HEK293T (cell line): ENCODE results near the gene LCMT1.
A peak's percentile ranks its signal among the peaks of the same experiment; 100 is the strongest.
"Not testable (repeated sequence)": the region's sequence is repeated elsewhere in the genome, so short reads cannot be mapped to it uniquely, and the experiment has no call there.

ENCODE experiments used
- CTCF ChIA-PET: fragments of 350-600 bp; formaldehyde crosslinking; extraction: SDS; loops from one replicate; lab custom pipeline; 2021; ENCODE audit warnings: antibody characterized with exemption, inconsistent platforms; lab: Yijun Ruan, JAX
- POLR2A ChIA-PET: fragments of 350-600 bp; formaldehyde crosslinking; extraction: SDS; loops from one replicate; lab custom pipeline; 2020; ENCODE audit warnings: antibody characterized with exemption, inconsistent platforms; lab: Yijun Ruan, JAX
- DNase-seq: peaks from one replicate; pipeline ENCODE4 v3.0.0; 2012; ENCODE audit warnings: mixed read lengths; ENCODE audit errors: extremely low spot score
- ARNT ChIP-seq: fragments of 450-650 bp; IDR thresholded peaks from 2 replicates; pipeline ENCODE4 v1.6.1; 2017; ENCODE audit warnings: mild to moderate bottlenecking
- BHLHE40 ChIP-seq: fragments of 450-650 bp; IDR thresholded peaks from 2 replicates; pipeline ENCODE4 v1.6.1; 2016; ENCODE audit warnings: mild to moderate bottlenecking, moderate library complexity, borderline replicate concordance
- CTBP1 ChIP-seq: fragments of 450-650 bp; IDR thresholded peaks from 2 replicates; pipeline ENCODE4 v1.6.1; 2016; ENCODE audit warnings: borderline replicate concordance
- ELF4 ChIP-seq: fragments of 450-650 bp; IDR thresholded peaks from 2 replicates; pipeline ENCODE4 v1.6.1; 2017; ENCODE audit warnings: antibody characterized with exemption
- FOXA1 ChIP-seq: fragments of 450-650 bp; IDR thresholded peaks from 2 replicates; pipeline ENCODE4 v1.6.1; 2016; ENCODE audit warnings: mild to moderate bottlenecking
- FOXK2 ChIP-seq: fragments of 450-650 bp; IDR thresholded peaks from 2 replicates; pipeline ENCODE4 v1.6.1; 2016; ENCODE audit warnings: mild to moderate bottlenecking
- FOXM1 ChIP-seq: fragments of 450-650 bp; IDR thresholded peaks from 2 replicates; pipeline ENCODE4 v1.6.1; 2017; ENCODE audit warnings: mild to moderate bottlenecking, borderline replicate concordance
- HDGF ChIP-seq: fragments of 450-650 bp; IDR thresholded peaks from 2 replicates; pipeline ENCODE4 v1.6.1; 2017; ENCODE audit warnings: antibody characterized with exemption, borderline replicate concordance
- L3MBTL2 ChIP-seq: fragments of 450-650 bp; conservative IDR thresholded peaks from 2 replicates; pipeline ENCODE4 v1.6.1; 2016; ENCODE audit warnings: mild to moderate bottlenecking
- LEF1 ChIP-seq: fragments of 450-650 bp; IDR thresholded peaks from 2 replicates; pipeline ENCODE4 v1.6.1; 2017; ENCODE audit warnings: mild to moderate bottlenecking, borderline replicate concordance
- NFRKB ChIP-seq: fragments of 450-650 bp; IDR thresholded peaks from 2 replicates; pipeline ENCODE4 v1.6.1; 2016; ENCODE audit warnings: mild to moderate bottlenecking, moderate library complexity
- PKNOX1 ChIP-seq: fragments of 450-650 bp; IDR thresholded peaks from 2 replicates; pipeline ENCODE4 v1.6.1; 2016
- SP1 ChIP-seq: fragments of 450-650 bp; IDR thresholded peaks from 2 replicates; pipeline ENCODE4 v1.6.1; 2017
- SUZ12 ChIP-seq: fragments of 450-650 bp; IDR thresholded peaks from 2 replicates; pipeline ENCODE4 v1.6.1; 2016; ENCODE audit warnings: mild to moderate bottlenecking
- TARDBP ChIP-seq: fragments of 450-650 bp; IDR thresholded peaks from 2 replicates; pipeline ENCODE4 v1.6.1; 2016
- ZNF384 ChIP-seq: fragments of 450-650 bp; IDR thresholded peaks from 2 replicates; pipeline ENCODE4 v1.6.1; 2016

LCMT1 gene

DNA sequence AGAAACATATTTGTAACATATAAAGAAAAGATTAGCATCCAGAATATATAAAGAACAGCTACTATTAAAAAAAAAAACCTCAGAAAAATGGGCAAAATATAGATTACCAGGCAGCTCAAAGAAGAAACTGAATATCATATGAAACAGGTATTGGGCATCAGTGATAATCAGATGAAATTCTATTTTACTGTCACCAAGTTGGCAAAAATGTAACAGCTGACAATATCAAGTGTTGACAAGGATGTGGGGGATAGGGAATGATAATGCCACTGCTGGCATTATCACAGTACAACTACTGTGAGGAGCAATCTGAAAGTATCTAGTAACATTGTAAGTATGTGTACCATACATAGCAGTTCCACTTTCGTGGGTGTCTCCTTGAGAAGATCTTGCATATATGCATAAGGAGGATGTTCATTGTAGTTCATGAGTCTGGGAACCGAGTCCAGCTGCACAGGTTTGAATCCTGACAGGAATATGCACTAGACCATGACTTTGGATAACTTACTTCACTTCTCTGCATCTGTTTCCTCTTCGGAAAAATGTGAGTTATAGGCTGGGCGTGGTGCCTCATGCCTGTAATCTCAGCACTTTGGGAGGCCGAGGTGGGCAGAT is 50.3 kb downstream of the LCMT1 start:
- DNase-seq: no peak
- TF ChIP-seq SP1: no peak
- no peak for TF ChIP-seq FOXK2
- TF ChIP-seq BHLHE40: no peak
- TF ChIP-seq ZNF384: no peak
- TF ChIP-seq L3MBTL2: no peak
- no peak for TF ChIP-seq CTBP1
- no peak for TF ChIP-seq ARNT
- TF ChIP-seq LEF1: no peak
- TF ChIP-seq PKNOX1: no peak
- no peak for TF ChIP-seq NFRKB
- TF ChIP-seq FOXA1: no peak
- no peak for TF ChIP-seq SUZ12
- TF ChIP-seq HDGF: no peak
- no peak for TF ChIP-seq TARDBP
- no peak for TF ChIP-seq ELF4
- no peak for TF ChIP-seq FOXM1
- POLR2A ChIA-PET: no interaction called here
- CTCF ChIA-PET: no interaction called here

GRCh38 chr16:25163683-25164082 is 52.1 kb downstream of the LCMT1 start:
- CTCF ChIA-PET: interaction anchor here (1.4 kb wide), 1 partner anchor 62 kb away, joined by 3 read pairs; no protein-coding TSS in a partner anchor

DNA sequence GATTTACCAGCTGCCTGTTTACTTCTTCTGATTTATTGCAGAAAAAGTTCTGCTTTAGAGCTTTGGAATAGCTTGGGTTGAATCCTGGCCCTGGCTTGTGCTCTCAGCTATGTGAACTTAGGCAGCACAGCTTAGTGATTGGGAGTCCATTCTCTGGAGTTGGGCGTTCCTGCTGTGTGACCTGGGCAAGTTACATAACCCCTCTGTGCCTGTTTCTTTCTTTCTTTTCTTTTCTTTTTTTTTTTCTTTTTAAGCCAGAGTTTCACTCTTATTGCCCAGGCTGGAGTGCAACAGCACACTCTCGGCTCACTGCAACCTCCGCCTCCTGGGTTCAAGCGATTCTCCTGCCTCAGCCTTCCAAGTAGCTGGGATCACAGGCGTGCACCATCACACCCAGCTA is 53.7 kb downstream of the LCMT1 start:
- POLR2A ChIA-PET: no interaction called here
- TF ChIP-seq BHLHE40 (no peak), SUZ12 (no peak), ARNT (no peak), TARDBP (no peak), FOXK2 (no peak), CTBP1 (no peak), SP1 (no peak)
- CTCF ChIA-PET: no interaction called here
- DNase-seq: no peak

More at GRCh38 chr16:25163683-25164082, 52.1 kb downstream of the LCMT1 start:
- POLR2A ChIA-PET: interaction anchor here (1.2 kb wide), 1 partner anchor 52 kb away, joined by 6 read pairs; the partner anchor contains the start of gene LCMT1
- no peak for TF ChIP-seq HDGF
- DNase-seq: no peak

DNA sequence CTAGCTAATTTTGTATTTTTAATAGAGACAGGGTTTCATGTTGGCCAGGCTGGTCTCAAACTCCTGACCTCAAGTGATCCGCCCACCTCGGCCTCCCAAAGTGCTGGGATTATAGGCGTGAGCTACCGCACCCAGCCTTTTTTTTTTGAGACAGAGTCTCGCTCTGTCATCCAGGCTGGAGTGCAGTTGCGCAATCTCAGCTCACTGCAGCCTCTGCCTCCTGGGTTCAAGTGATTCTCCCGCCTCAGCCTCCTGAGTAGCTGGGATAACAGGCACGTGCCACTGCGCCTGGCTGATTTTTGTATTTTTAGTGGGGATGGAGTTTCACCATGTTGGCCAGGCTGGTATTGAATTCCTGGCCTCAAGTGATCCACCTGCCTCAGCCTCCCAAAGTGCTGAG is 56.4 kb downstream of the LCMT1 start:
- CTCF ChIA-PET: not testable (repeated sequence)

DNA sequence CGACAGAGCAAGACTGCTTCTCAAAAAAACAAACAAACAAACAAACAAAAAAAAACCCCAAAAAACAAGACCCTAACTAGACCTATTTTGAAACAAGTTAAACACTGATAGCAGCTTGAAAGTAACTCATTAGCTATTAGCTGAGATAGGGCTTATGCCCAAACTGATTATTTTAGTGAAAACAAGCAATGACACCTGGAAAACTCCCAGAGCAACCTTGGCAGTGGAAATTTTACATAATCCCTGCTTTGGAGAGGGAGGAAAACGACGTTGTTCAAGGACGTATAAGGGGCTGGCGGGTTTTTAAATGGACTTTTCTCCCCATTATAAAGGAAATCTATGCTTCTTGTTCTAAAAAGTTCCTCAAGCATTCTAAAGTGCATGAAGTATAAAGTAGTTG is 59.8 kb downstream of the LCMT1 start:
- ChIA-PET CTCF (no interaction called here), POLR2A (no interaction called here)
- TF ChIP-seq SP1: no peak
- no peak for TF ChIP-seq ARNT
- no peak for TF ChIP-seq LEF1
- TF ChIP-seq FOXK2: no peak
- TF ChIP-seq ZNF384: no peak
- TF ChIP-seq ELF4: no peak
- no peak for TF ChIP-seq FOXM1
- TF ChIP-seq PKNOX1: no peak
- no peak for TF ChIP-seq L3MBTL2
- TF ChIP-seq BHLHE40: no peak
- TF ChIP-seq HDGF: no peak
- no peak for TF ChIP-seq SUZ12
- no peak for DNase-seq

More for the DNA sequence above, 56.4 kb downstream of the LCMT1 start:
- POLR2A ChIA-PET, DNase-seq: not testable (repeated sequence)

DNA sequence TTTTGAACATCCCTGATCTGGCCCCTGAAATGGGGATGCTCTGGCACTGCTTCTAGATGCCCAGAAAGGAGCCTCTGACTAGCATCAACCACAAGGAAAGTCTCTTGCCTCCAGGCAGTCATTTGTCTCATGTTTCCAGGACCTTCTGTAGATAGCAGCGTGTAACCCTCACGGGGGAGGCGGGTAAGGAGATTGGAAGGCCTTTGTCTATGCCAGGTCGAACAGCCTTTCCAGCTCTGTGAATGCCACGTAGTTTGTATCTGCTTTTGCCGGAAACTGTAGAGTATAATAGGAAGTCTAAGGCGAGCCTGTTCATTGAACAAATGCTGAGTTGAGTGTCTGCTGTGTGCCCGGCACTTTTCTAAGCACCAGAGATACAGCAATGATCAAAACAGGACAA is 61.3 kb downstream of the LCMT1 start:
- ChIA-PET CTCF (no interaction called here), POLR2A (no interaction called here)
- no peak for DNase-seq
- TF ChIP-seq BHLHE40 (no peak), CTBP1 (no peak), L3MBTL2 (no peak), FOXK2 (no peak)

DNA sequence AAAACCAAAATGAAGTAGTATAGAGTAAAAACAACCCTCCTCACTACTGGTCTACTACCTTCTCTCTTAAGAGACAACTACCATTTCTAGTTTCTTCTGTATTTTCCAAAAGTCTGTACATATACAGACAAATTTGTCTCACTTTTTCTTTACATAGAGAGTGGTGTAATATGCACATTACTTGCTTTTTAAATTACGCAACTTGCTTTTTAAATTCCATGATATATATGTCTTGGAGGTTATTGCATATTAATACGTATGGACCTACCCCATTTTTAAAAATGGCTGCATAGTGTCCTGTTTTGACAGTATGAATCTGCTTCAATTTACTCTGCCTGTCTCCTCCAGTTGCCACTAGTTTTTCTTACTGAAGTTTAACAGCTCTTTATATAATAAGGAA is 62.7 kb downstream of the LCMT1 start:
- DNase-seq: no peak
- TF ChIP-seq ZNF384: no peak
- TF ChIP-seq SP1: no peak
- no peak for TF ChIP-seq FOXK2
- no peak for TF ChIP-seq SUZ12
- POLR2A ChIA-PET: no interaction called here
- CTCF ChIA-PET: interaction anchor here (0.6 kb wide), 1 partner anchor 309 kb away, joined by 3 read pairs; no protein-coding TSS in a partner anchor

- POLR2A ChIA-PET: no interaction called here
- CTCF ChIA-PET: no interaction called here
- TF ChIP-seq ZNF384 (0 out of 2 replicates have a peak, but pooled peaks have one; percentile 30), FOXA1 (no peak), TARDBP (no peak)
- DNase-seq: no peak
Measured at GRCh38 chr16:25176136-25176535, 64.6 kb downstream of the LCMT1 start.
